ENCODE data around the gene UGT2A1. TPM values are rescaled to one million over a fixed set of nuclear protein-coding genes. Genes with fewer than 3 reads are reported as not detected.

The UGT2A1 gene
- total and polyA plus RNA-seq, 2 donors (not counting 1 experiment from before 2014, with no cell fraction given) = not detected

DNA sequence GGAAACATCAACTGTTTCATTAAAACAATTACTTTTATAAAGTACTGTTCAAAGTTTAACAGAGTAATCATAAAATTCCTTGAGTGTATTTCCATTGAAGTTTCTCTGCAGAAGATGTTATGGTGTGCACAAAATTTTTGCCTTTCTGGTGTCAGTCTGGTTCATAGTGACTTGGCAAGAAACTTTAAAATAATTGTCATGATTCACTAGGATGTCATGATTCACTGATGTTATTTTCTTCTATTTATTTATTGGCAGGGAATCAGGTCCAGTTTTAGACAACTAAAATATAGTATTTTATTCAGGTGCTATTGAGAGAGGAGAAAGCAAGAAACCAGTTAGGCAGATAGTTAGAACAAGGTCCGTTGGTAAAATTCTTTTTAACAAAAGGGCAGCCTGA lies 3.8 kb downstream of the UGT2A1 start:
- H3K4me1 ChIP-seq (ENCODE audit: control insufficient read depth in 2 of 2, insufficient read depth in 2 of 2, low read length in 2 of 2) = no peaks in the 10 kb centered on the region
- H3K79me2 ChIP-seq (ENCODE audit: control insufficient read depth, insufficient read depth, low read length) = no peaks in the 10 kb centered on the region
- WGBS (ENCODE audit: insufficient coverage) = 83% methylated on average over 1 of the region's 1 CpG
- TF ChIP-seq EZH2 (IDR thresholded peaks at IDR 0.05; ENCODE audit: borderline replicate concordance, insufficient read depth, low read depth, low read length, poor library complexity, severe bottlenecking) (no peak), CTCF (IDR thresholded peaks at IDR 0.05) (no peak)
- DNase-seq (no peak), ATAC-seq (ENCODE audit: low read depth) (no peak)
- H3K4me1 Mint-ChIP-seq = no peaks in the 10 kb centered on the region
- H3K27me3 Mint-ChIP-seq = no peaks in the 10 kb centered on the region
- POLR2A ChIA-PET = no interaction called here
- no peak overlapping the region for H3K4me3 ChIP-seq (ENCODE audit: control extremely low read depth in 1 of 5, extremely low read depth in 1 of 5, insufficient read depth in 1 of 5, low read depth in 2 of 5, low read length in 4 of 5)
- H4K20me1 ChIP-seq (ENCODE audit: control insufficient read depth, insufficient read depth, low read length, poor library complexity, severe bottlenecking) = no peaks in the 10 kb centered on the region
- no peak overlapping the region for H3K4me2 ChIP-seq (replicated peaks; ENCODE audit: low read depth, low read length, poor library complexity, severe bottlenecking)
- CTCF ChIA-PET = no interaction called here
- H3K36me3 ChIP-seq (replicated peaks in 1 of 2; ENCODE audit: control extremely low read depth in 1 of 2, control insufficient read depth in 1 of 2, extremely low read depth in 1 of 2, insufficient read depth in 2 of 2, low read length in 1 of 2) = no peaks in the 10 kb centered on the region
- intact Hi-C loops (cut with micrococcal nuclease) = no loop called here
- H3K27me3 ChIP-seq (replicated peaks in 1 of 4; ENCODE audit: control extremely low read depth in 1 of 4, control insufficient read depth in 3 of 4, insufficient read depth in 4 of 4, low read length in 3 of 4) = no peaks in the 10 kb centered on the region
- H3K27ac ChIP-seq (ENCODE audit: low read length in 2 of 2) = no peak overlapping the region
- no peak overlapping the region for H3K4me3 Mint-ChIP-seq
- no peaks in the 10 kb centered on the region for H3K9me3 ChIP-seq (ENCODE audit: control extremely low read depth in 1 of 3, control insufficient read depth in 2 of 3, insufficient read depth in 1 of 3, low read length in 2 of 3)
- no peak overlapping the region for H3K9ac ChIP-seq (ENCODE audit: low read length)
- H3K9me3 Mint-ChIP-seq (ENCODE audit: insufficient read depth) = no peaks in the 10 kb centered on the region
- no peak overlapping the region for H2AFZ ChIP-seq (ENCODE audit: insufficient read depth, low read depth, low read length, poor library complexity, severe bottlenecking)
- H3K27ac Mint-ChIP-seq = no peak overlapping the region

GRCh38 chr4:69642961-69643360 lies 10.1 kb downstream of the UGT2A1 start:
- Mint-ChIP-seq H3K4me3 (no peak overlapping the region), H3K4me1 (no peaks in the 10 kb centered on the region), H3K27me3 (no peaks in the 10 kb centered on the region), H3K9me3 (ENCODE audit: insufficient read depth) (no peaks in the 10 kb centered on the region), H3K27ac (no peak overlapping the region)
- H3K4me2 ChIP-seq (replicated peaks; ENCODE audit: low read depth, low read length, poor library complexity, severe bottlenecking) = no peak overlapping the region
- ATAC-seq (ENCODE audit: low read depth) = no peak
- DNase-seq = no peak
- H3K4me3 ChIP-seq (ENCODE audit: control extremely low read depth in 1 of 5, extremely low read depth in 1 of 5, insufficient read depth in 1 of 5, low read depth in 2 of 5, low read length in 4 of 5) = no peak overlapping the region
- H3K27me3 ChIP-seq (replicated peaks in 1 of 4; ENCODE audit: control extremely low read depth in 1 of 4, control insufficient read depth in 3 of 4, insufficient read depth in 4 of 4, low read length in 3 of 4) = no peaks in the 10 kb centered on the region
- H3K36me3 ChIP-seq (replicated peaks in 1 of 2; ENCODE audit: control extremely low read depth in 1 of 2, control insufficient read depth in 1 of 2, extremely low read depth in 1 of 2, insufficient read depth in 2 of 2, low read length in 1 of 2) = no peaks in the 10 kb centered on the region
- no peaks in the 10 kb centered on the region for H3K4me1 ChIP-seq (ENCODE audit: control insufficient read depth in 2 of 2, insufficient read depth in 2 of 2, low read length in 2 of 2)
- no peaks in the 10 kb centered on the region for H3K9me3 ChIP-seq (ENCODE audit: control extremely low read depth in 1 of 3, control insufficient read depth in 2 of 3, insufficient read depth in 1 of 3, low read length in 2 of 3)
- WGBS (ENCODE audit: insufficient coverage) = no CpG with 5 or more reads among the region's 2 CpGs
- ChIA-PET POLR2A (no interaction called here), CTCF (no interaction called here)
- intact Hi-C loops (cut with micrococcal nuclease) = no loop called here
- H3K9ac ChIP-seq (ENCODE audit: low read length) = no peak overlapping the region
- no peaks in the 10 kb centered on the region for H4K20me1 ChIP-seq (ENCODE audit: control insufficient read depth, insufficient read depth, low read length, poor library complexity, severe bottlenecking)
- H3K79me2 ChIP-seq (ENCODE audit: control insufficient read depth, insufficient read depth, low read length) = no peaks in the 10 kb centered on the region
- H3K27ac ChIP-seq (ENCODE audit: low read length in 2 of 2) = no peak overlapping the region
- no peak for TF ChIP-seq CTCF (IDR thresholded peaks at IDR 0.05)
- TF ChIP-seq EZH2 (IDR thresholded peaks at IDR 0.05; ENCODE audit: borderline replicate concordance, insufficient read depth, low read depth, low read length, poor library complexity, severe bottlenecking) = no peak
- H2AFZ ChIP-seq (ENCODE audit: insufficient read depth, low read depth, low read length, poor library complexity, severe bottlenecking) = no peak overlapping the region

Data from B cell (primary cell).